Immature natural killer cell (primary cell): Measurements from ENCODE around the gene SUGCT. TPM values are rescaled to one million over a fixed set of nuclear protein-coding genes. Genes with fewer than 3 reads are reported as not detected.
"Not testable (repeated sequence)": the region's sequence is repeated elsewhere in the genome, so short reads cannot be mapped to it uniquely, and the experiment has no call there.

ENCODE experiments used
- DNase-seq, 3 donors: peaks; one replicate each; pipeline ENCODE4 v3.0.0; 2022; ENCODE audit warnings: mixed read lengths in 1 of 3
- H3K27ac Mint-ChIP-seq, 6 donors: one replicate each; pipeline ENCODE4 v1.8.0; 2020; ENCODE audit warnings: mixed read lengths in 6 of 6, mild to moderate bottlenecking in 5 of 6, inconsistent platforms in 4 of 6, moderate library complexity in 3 of 6
- H3K27me3 Mint-ChIP-seq, 3 donors: one replicate each; pipeline ENCODE4 v1.8.0; 2020 to 2021; ENCODE audit warnings: low read depth in 3 of 3, mild to moderate bottlenecking in 3 of 3, mixed read lengths in 3 of 3, moderate library complexity in 3 of 3, inconsistent platforms in 1 of 3
- H3K36me3 Mint-ChIP-seq, 3 donors: one replicate each; pipeline ENCODE4 v1.8.0; 2020; ENCODE audit warnings: mixed read lengths in 3 of 3, inconsistent platforms in 2 of 3, mild to moderate bottlenecking in 2 of 3
- H3K4me1 Mint-ChIP-seq, 2 donors: one replicate each; pipeline ENCODE4 v1.8.0; 2020; ENCODE audit warnings: inconsistent platforms in 2 of 2, mild to moderate bottlenecking in 2 of 2, mixed read lengths in 2 of 2, moderate library complexity in 1 of 2
- H3K4me3 Mint-ChIP-seq, 5 donors: one replicate each; pipeline ENCODE4 v1.8.0; 2020; ENCODE audit warnings: mild to moderate bottlenecking in 5 of 5, mixed read lengths in 5 of 5, inconsistent platforms in 3 of 5, moderate library complexity in 3 of 5
- H3K9me3 Mint-ChIP-seq, 6 donors: one replicate each; pipeline ENCODE4 v1.8.0; 2020; ENCODE audit warnings: mild to moderate bottlenecking in 6 of 6, mixed read lengths in 6 of 6, inconsistent platforms in 4 of 6, moderate library complexity in 3 of 6
- polyA plus RNA-seq, 3 donors: library from polyadenylated mRNA; unstranded; fragments of 300-500 nt; fragmentation: Illumina TruSeq; gene quantifications; one replicate each; pipeline ENCODE4 v1.2.3, GENCODE V29; 2021

SUGCT gene
- polyA plus RNA-seq, 3 donors from 2014 or later = 0.28 TPM; not detected in 2

GRCh38 chr7:40148671-40149070 lies 13.9 kb downstream of the SUGCT start:
- no peaks in the 10 kb centered on the region for H3K36me3 Mint-ChIP-seq
- no peaks in the 10 kb centered on the region for H3K9me3 Mint-ChIP-seq
- H3K27ac Mint-ChIP-seq = no peak overlapping the region
- H3K4me3 Mint-ChIP-seq = no peak overlapping the region
- no peak for DNase-seq
- H3K27me3 Mint-ChIP-seq = peaks cover 5 to 9% (median 8%) of the 10 kb centered on the region in 3 donors
- H3K4me1 Mint-ChIP-seq = no peaks in the 10 kb centered on the region

- Mint-ChIP-seq H3K27me3 (peaks cover 0 to 9% (median 6%) of the 10 kb centered on the region in 3 donors), H3K27ac (no peak overlapping the region), H3K4me3 (no peak overlapping the region), H3K4me1 (no peaks in the 10 kb centered on the region), H3K36me3 (no peaks in the 10 kb centered on the region), H3K9me3 (no peaks in the 10 kb centered on the region)
- DNase-seq = no peak
These were observed 16.7 kb downstream of the SUGCT start for GRCh38 chr7:40151504-40151903.

GRCh38 chr7:40156988-40157387 lies 22.2 kb downstream of the SUGCT start:
- no peak overlapping the region for H3K27ac Mint-ChIP-seq
- DNase-seq = no peak
- no peaks in the 10 kb centered on the region for H3K4me1 Mint-ChIP-seq
- H3K36me3 Mint-ChIP-seq = no peaks in the 10 kb centered on the region
- no peaks in the 10 kb centered on the region for H3K9me3 Mint-ChIP-seq
- H3K27me3 Mint-ChIP-seq = no peaks in the 10 kb centered on the region
- no peak overlapping the region for H3K4me3 Mint-ChIP-seq

- Mint-ChIP-seq H3K4me1 (no peaks in the 10 kb centered on the region), H3K9me3 (no peaks in the 10 kb centered on the region), H3K36me3 (no peaks in the 10 kb centered on the region), H3K27me3 (peaks cover 0 to 10% (median 2%) of the 10 kb centered on the region in 3 donors), H3K4me3 (no peak overlapping the region), H3K27ac (no peak overlapping the region)
- no peak for DNase-seq
These were observed 27.7 kb downstream of the SUGCT start for GRCh38 chr7:40162516-40162915.

GRCh38 chr7:40165216-40165615 lies 30.4 kb downstream of the SUGCT start:
- Mint-ChIP-seq H3K4me3 (no peak overlapping the region), H3K9me3 (no peaks in the 10 kb centered on the region), H3K27ac (no peak overlapping the region), H3K36me3 (no peaks in the 10 kb centered on the region), H3K4me1 (no peaks in the 10 kb centered on the region), H3K27me3 (peaks cover 2 to 10% (median 2%) of the 10 kb centered on the region in 3 donors)
- DNase-seq = no peak

GRCh38 chr7:40167291-40167690 lies 32.5 kb downstream of the SUGCT start:
- Mint-ChIP-seq H3K27me3 (peaks cover 2 to 10% (median 2%) of the 10 kb centered on the region in 3 donors), H3K4me1 (no peaks in the 10 kb centered on the region), H3K9me3 (no peaks in the 10 kb centered on the region), H3K27ac (no peak overlapping the region), H3K4me3 (no peak overlapping the region), H3K36me3 (no peaks in the 10 kb centered on the region)
- DNase-seq = no peak

GRCh38 chr7:40168266-40168665 lies 33.5 kb downstream of the SUGCT start:
- not testable (repeated sequence) for H3K9me3 Mint-ChIP-seq, H3K4me1 Mint-ChIP-seq, H3K27ac Mint-ChIP-seq, H3K4me3 Mint-ChIP-seq, H3K27me3 Mint-ChIP-seq, H3K36me3 Mint-ChIP-seq, DNase-seq

GRCh38 chr7:40173121-40173520 lies 38.3 kb downstream of the SUGCT start:
- H3K4me3 Mint-ChIP-seq, H3K27me3 Mint-ChIP-seq, H3K4me1 Mint-ChIP-seq, H3K27ac Mint-ChIP-seq, DNase-seq, H3K9me3 Mint-ChIP-seq, H3K36me3 Mint-ChIP-seq: not testable (repeated sequence)

- not testable (repeated sequence) for H3K9me3 Mint-ChIP-seq, H3K27ac Mint-ChIP-seq, H3K4me3 Mint-ChIP-seq, H3K27me3 Mint-ChIP-seq, H3K36me3 Mint-ChIP-seq, DNase-seq, H3K4me1 Mint-ChIP-seq
These were observed 40.5 kb downstream of the SUGCT start for GRCh38 chr7:40175256-40175655.

GRCh38 chr7:40175725-40176510 lies 41.1 kb downstream of the SUGCT start:
- Mint-ChIP-seq H3K4me3 (no peak overlapping the region), H3K4me1 (no peaks in the 10 kb centered on the region), H3K27ac (no peak overlapping the region), H3K9me3 (no peaks in the 10 kb centered on the region), H3K27me3 (peaks cover 0 to 1% (median 0%) of the 10 kb centered on the region in 3 donors), H3K36me3 (no peaks in the 10 kb centered on the region)
- DNase-seq = no peak

GRCh38 chr7:40177071-40177470 lies 42.3 kb downstream of the SUGCT start:
- H3K27me3 Mint-ChIP-seq = peaks cover 0 to 1% (median 0%) of the 10 kb centered on the region in 3 donors
- H3K4me1 Mint-ChIP-seq = no peaks in the 10 kb centered on the region
- DNase-seq = no peak
- H3K36me3 Mint-ChIP-seq = no peaks in the 10 kb centered on the region
- H3K4me3 Mint-ChIP-seq = no peak overlapping the region
- no peak overlapping the region for H3K27ac Mint-ChIP-seq
- no peaks in the 10 kb centered on the region for H3K9me3 Mint-ChIP-seq

GRCh38 chr7:40182452-40182851 lies 47.6 kb downstream of the SUGCT start:
- Mint-ChIP-seq H3K27me3 (no peaks in the 10 kb centered on the region), H3K9me3 (no peaks in the 10 kb centered on the region), H3K4me3 (no peak overlapping the region), H3K4me1 (no peaks in the 10 kb centered on the region), H3K36me3 (no peaks in the 10 kb centered on the region), H3K27ac (no peak overlapping the region)
- DNase-seq = no peak

- no peaks in the 10 kb centered on the region for H3K36me3 Mint-ChIP-seq
- no peaks in the 10 kb centered on the region for H3K9me3 Mint-ChIP-seq
- no peak overlapping the region for H3K4me3 Mint-ChIP-seq
- no peak overlapping the region for H3K27ac Mint-ChIP-seq
- no peaks in the 10 kb centered on the region for H3K27me3 Mint-ChIP-seq
- DNase-seq = no peak
- H3K4me1 Mint-ChIP-seq = no peaks in the 10 kb centered on the region
These were observed 51.8 kb downstream of the SUGCT start for GRCh38 chr7:40186586-40186985.

- no peak overlapping the region for H3K27ac Mint-ChIP-seq
- no peaks in the 10 kb centered on the region for H3K36me3 Mint-ChIP-seq
- H3K4me3 Mint-ChIP-seq = no peak overlapping the region
- no peak for DNase-seq
- peaks cover 0 to 2% (median 0%) of the 10 kb centered on the region in 3 donors for H3K27me3 Mint-ChIP-seq
- no peaks in the 10 kb centered on the region for H3K4me1 Mint-ChIP-seq
- no peaks in the 10 kb centered on the region for H3K9me3 Mint-ChIP-seq
These were observed 57.2 kb downstream of the SUGCT start for GRCh38 chr7:40192036-40192435.

GRCh38 chr7:40194745-40195144 lies 59.9 kb downstream of the SUGCT start:
- H3K4me3 Mint-ChIP-seq = no peak overlapping the region
- no peaks in the 10 kb centered on the region for H3K4me1 Mint-ChIP-seq
- no peak for DNase-seq
- H3K36me3 Mint-ChIP-seq = no peaks in the 10 kb centered on the region
- H3K9me3 Mint-ChIP-seq = no peaks in the 10 kb centered on the region
- H3K27ac Mint-ChIP-seq = no peak overlapping the region
- H3K27me3 Mint-ChIP-seq = peaks cover 0 to 4% (median 2%) of the 10 kb centered on the region in 3 donors
